GM19043 (cell line): ENCODE measurements around the gene SRRM5.
"Not testable (repeated sequence)": the region's sequence is repeated elsewhere in the genome, so short reads cannot be mapped to it uniquely, and the experiment has no call there.

Source experiments
- ATAC-seq: cut with Tn5 transposase; IDR thresholded peaks from one replicate; pipeline ENCODE4 v1.9.1; 2021; ENCODE audit warnings: low read depth; ENCODE audit not compliant: unreplicated experiment

The SRRM5 gene

GRCh38 chr19:43591904-43592772 is 19.8 kb upstream of the SRRM5 start:
- no peak for ATAC-seq

GRCh38 chr19:43592800-43593350 is 19.0 kb upstream of the SRRM5 start:
- ATAC-seq = no peak

- ATAC-seq = no peak
Observed at GRCh38 chr19:43594081-43594697, 17.7 kb upstream of the SRRM5 start.

- no peak for ATAC-seq
Observed at GRCh38 chr19:43594710-43595604, 16.9 kb upstream of the SRRM5 start.

GRCh38 chr19:43595605-43595998 is 16.3 kb upstream of the SRRM5 start:
- ATAC-seq = no peak

- ATAC-seq = peak; percentile 81
Observed at GRCh38 chr19:43595999-43596841, 15.7 kb upstream of the SRRM5 start, which contains the start of the genes IRGQ and ZNF576. TSS of gene IRGQ (minus strand) at chr19:43596134. CDS start at chr19:43595338, 796 bp downstream. TSS of gene ZNF576 (plus strand) at chr19:43596595. CDS start at chr19:43597109, 514 bp downstream.

GRCh38 chr19:43596842-43597461 is 14.9 kb upstream of the SRRM5 start:
- ATAC-seq = no peak

GRCh38 chr19:43597876-43598275 is 14.0 kb upstream of the SRRM5 start:
- ATAC-seq = no peak

- no peak for ATAC-seq
Observed at GRCh38 chr19:43598445-43599240, 13.2 kb upstream of the SRRM5 start.

- ATAC-seq = no peak
Observed at GRCh38 chr19:43599635-43600295, 12.1 kb upstream of the SRRM5 start.

GRCh38 chr19:43600326-43600725 is 11.6 kb upstream of the SRRM5 start:
- ATAC-seq = not testable (repeated sequence)

GRCh38 chr19:43605875-43606568 is 5.9 kb upstream of the SRRM5 start:
- ATAC-seq = no peak

GRCh38 chr19:43606569-43607229 is 5.2 kb upstream of the SRRM5 start:
- ATAC-seq = no peak

GRCh38 chr19:43607238-43608205 is 4.4 kb upstream of the SRRM5 start:
- ATAC-seq = no peak

GRCh38 chr19:43609872-43610271 is 2.0 kb upstream of the SRRM5 start:
- ATAC-seq = no peak

GRCh38 chr19:43610493-43610892 is 1.4 kb upstream of the SRRM5 start:
- ATAC-seq = no peak
